Endothelial cell of umbilical vein (primary cell): ENCODE measurements around the gene SLMAP.

Experiments
- CTCF ChIP-seq, 2 donors: IDR thresholded peaks; 1 replicate in 1 of 2; 2 replicates in 1 of 2; pipeline ENCODE4 v1.5.1; 2011; ENCODE audit warnings: low read length in 2 of 2, mild to moderate bottlenecking in 2 of 2, moderate library complexity in 2 of 2, control low read depth in 1 of 2, inconsistent platforms in 1 of 2, low read depth in 1 of 2; ENCODE audit not compliant: insufficient read depth in 1 of 2; ENCODE audit errors: extremely low read depth in 1 of 2
- EZH2 ChIP-seq: IDR thresholded peaks from 2 replicates; pipeline ENCODE4 v1.6.1; 2012; ENCODE audit warnings: borderline replicate concordance, low read depth, mild to moderate bottlenecking, moderate library complexity, low read length, inconsistent platforms; ENCODE audit not compliant: severe bottlenecking
- MAX ChIP-seq: IDR thresholded peaks from 2 replicates; pipeline ENCODE4 v1.6.1; 2011; ENCODE audit not compliant: insufficient read depth, insufficient read length
- POLR2AphosphoS5 ChIP-seq: IDR thresholded peaks from 2 replicates; pipeline ENCODE4 v1.6.1; 2012; ENCODE audit warnings: low read depth, mild to moderate bottlenecking, control low read depth, low read length, moderate library complexity; ENCODE audit not compliant: insufficient read depth

GRCh38 chr3:57815036-57815435 lies 58.9 kb downstream of the SLMAP start:
- TF ChIP-seq MAX, result no peak
- no peak for TF ChIP-seq POLR2AphosphoS5
- TF ChIP-seq CTCF (IDR thresholded peaks at IDR 0.05; ENCODE audit: extremely low read depth in 1 of 2, insufficient read depth in 1 of 2, low read depth in 1 of 2, low read length in 2 of 2), result no peak
- no peak for TF ChIP-seq EZH2
